Keratinocyte (primary cell): ENCODE results near the gene SYMPK. TPM values are rescaled to one million over a fixed set of nuclear protein-coding genes. Genes with fewer than 3 reads are reported as not detected.

Source experiments
- DNase-seq: peaks from one replicate; pipeline ENCODE4 v3.0.0-alpha.2; 2011; ENCODE audit warnings: low read depth, missing footprints, low spot score
- FAIRE-seq: peaks from 2 replicates; lab custom pipeline; 2011; peaks lifted over from hg19 to GRCh38; lab: Jason Lieb, UNC
- H2AFZ ChIP-seq: 2 replicates; pipeline ENCODE4 v1.6.0; 2012; ENCODE audit warnings: low read length, control low read depth, inconsistent platforms; ENCODE audit not compliant: control insufficient read depth
- H3K27ac ChIP-seq: 2 replicates; pipeline ENCODE4 v1.5.1; 2011; ENCODE audit warnings: low read length; ENCODE audit not compliant: control insufficient read depth, insufficient read depth
- H3K27me3 ChIP-seq: 3 replicates; pipeline ENCODE4 v1.6.0; 2011; ENCODE audit warnings: low read length; ENCODE audit not compliant: control insufficient read depth, insufficient read depth; ENCODE audit errors: extremely low read depth
- H3K36me3 ChIP-seq, 2 experiments: 2 replicates in 1 of 2; 3 replicates in 1 of 2; pipeline ENCODE4 v1.5.1; 2011; ENCODE audit warnings: low read length in 2 of 2, mild to moderate bottlenecking in 1 of 2; ENCODE audit not compliant: control insufficient read depth in 2 of 2, insufficient read depth in 2 of 2; ENCODE audit errors: extremely low read depth in 1 of 2
- H3K4me1 ChIP-seq: 3 replicates; pipeline ENCODE4 v1.5.1; 2011; ENCODE audit warnings: low read length; ENCODE audit not compliant: control insufficient read depth, insufficient read depth; ENCODE audit errors: extremely low read depth
- H3K4me2 ChIP-seq: 3 replicates; pipeline ENCODE4 v1.6.0; 2011; ENCODE audit warnings: low read depth, low read length; ENCODE audit not compliant: control insufficient read depth, insufficient read depth; ENCODE audit errors: extremely low read depth
- H3K4me3 ChIP-seq, 3 experiments: fragments of 200-600 bp in 1 of 3; sonication (generic) in 1 of 3; 2 replicates in 2 of 3; 3 replicates in 1 of 3; pipeline ENCODE4 v1.5.1; 2011 to 2016; ENCODE audit warnings: low read length in 3 of 3, mild to moderate bottlenecking in 3 of 3, control low read depth in 2 of 3, inconsistent platforms in 1 of 3, low read depth in 1 of 3, mixed read lengths in 1 of 3, mixed run types in 1 of 3, moderate library complexity in 1 of 3; ENCODE audit not compliant: control insufficient read depth in 2 of 3, insufficient read depth in 2 of 3; ENCODE audit errors: extremely low read depth in 1 of 3
- H3K79me2 ChIP-seq: 2 replicates; pipeline ENCODE4 v1.6.0; 2012; ENCODE audit warnings: low read length; ENCODE audit not compliant: control insufficient read depth, insufficient read depth
- H3K9ac ChIP-seq: 3 replicates; pipeline ENCODE4 v1.6.0; 2011; ENCODE audit warnings: low read length; ENCODE audit not compliant: control insufficient read depth, insufficient read depth; ENCODE audit errors: extremely low read depth
- H3K9me1 ChIP-seq: 3 replicates; pipeline ENCODE4 v1.6.0; 2011; ENCODE audit warnings: low read length; ENCODE audit not compliant: control insufficient read depth, insufficient read depth; ENCODE audit errors: extremely low read depth
- H3K9me3 ChIP-seq: 2 replicates; pipeline ENCODE4 v1.5.1; 2012; ENCODE audit warnings: low read depth, low read length; ENCODE audit not compliant: control insufficient read depth
- H4K20me1 ChIP-seq: 3 replicates; pipeline ENCODE4 v1.6.0; 2011; ENCODE audit warnings: low read length; ENCODE audit not compliant: control insufficient read depth, insufficient read depth; ENCODE audit errors: extremely low read depth
- CTCF ChIP-seq, 3 experiments: IDR thresholded peaks in 1 of 3; conservative IDR thresholded peaks in 1 of 3; optimal IDR thresholded peaks in 1 of 3; 2 replicates in 2 of 3; 3 replicates in 1 of 3; pipeline versions ENCODE3 to v1.5.1; 2011; ENCODE audit warnings: low read length in 3 of 3, mild to moderate bottlenecking in 3 of 3, moderate library complexity in 2 of 3, control low read depth in 1 of 3, inconsistent platforms in 1 of 3; ENCODE audit not compliant: insufficient read depth in 2 of 3; ENCODE audit errors: extremely low read depth in 1 of 3
- EZH2 ChIP-seq: IDR thresholded peaks from one replicate; pipeline ENCODE4 v1.6.1; 2012; ENCODE audit warnings: inconsistent platforms, mild to moderate bottlenecking, low read length, moderate library complexity
- dilution Hi-C: fragments of 300-500 bp; cut with MboI; formaldehyde crosslinking; loops from one replicate; pipeline ENCODE4 v1.7.0; 2020; ENCODE audit warnings: low sequenced_read_pairs; ENCODE audit not compliant: extremely low pct_ligation_motif_present
- polyA plus RNA-seq, 5 experiments: library from polyadenylated mRNA; depleted of rRNA in 3 of 5; stranded (reverse) in 3 of 5; stranded (forward) in 1 of 5; unstranded in 1 of 5; fragments of >200 nt; gene quantifications; 1 replicate in 1 of 5; 2 replicates in 3 of 5; 3 replicates in 1 of 5; pipeline versions ENCODE4 v1.2.1 to v1.2.3, GENCODE V29; 2011 to 2012; ENCODE audit warnings: missing spikeins in 2 of 5, low read depth in 1 of 5, low replicate concordance in 1 of 5

SYMPK gene
- polyA plus RNA-seq, 1 donor (not counting 4 experiments of a cell fraction or from before 2014, with no cell fraction given) = 56.0 TPM

GRCh38 chr19:45793876-45794275 is 69.1 kb downstream of the SYMPK start:
- no peak overlapping the region for H3K4me3 ChIP-seq
- no peak for DNase-seq
- TF ChIP-seq CTCF (optimal IDR thresholded peaks at IDR 0.05 in 1 of 3, IDR thresholded peaks at IDR 0.05 in 1 of 3, conservative IDR thresholded peaks at IDR 0.05 in 1 of 3; ENCODE audit: extremely low read depth in 1 of 3, insufficient read depth in 2 of 3, low read length in 3 of 3) (no peak), EZH2 (no peak)
- no peak overlapping the region for H2AFZ ChIP-seq
- H4K20me1 ChIP-seq = no peaks in the 10 kb centered on the region
- H3K4me2 ChIP-seq = no peak overlapping the region
- no peak overlapping the region for H3K27ac ChIP-seq
- H3K4me1 ChIP-seq = peaks cover 10% of the 10 kb centered on the region
- FAIRE-seq = no peak
- no peak overlapping the region for H3K9ac ChIP-seq
- peaks cover 19% of the 10 kb centered on the region for H3K79me2 ChIP-seq
- no peaks in the 10 kb centered on the region for H3K27me3 ChIP-seq
- dilution Hi-C loops = no loop called here
- H3K36me3 ChIP-seq = peaks cover 2 to 14% of the 10 kb centered on the region in 2 experiments
- no peaks in the 10 kb centered on the region for H3K9me3 ChIP-seq
- no peaks in the 10 kb centered on the region for H3K9me1 ChIP-seq

GRCh38 chr19:45793178-45793564 is 69.8 kb downstream of the SYMPK start:
- peaks cover 19% of the 10 kb centered on the region for H3K79me2 ChIP-seq
- no peak for TF ChIP-seq EZH2
- no peak for TF ChIP-seq CTCF (optimal IDR thresholded peaks at IDR 0.05 in 1 of 3, IDR thresholded peaks at IDR 0.05 in 1 of 3, conservative IDR thresholded peaks at IDR 0.05 in 1 of 3; ENCODE audit: extremely low read depth in 1 of 3, insufficient read depth in 2 of 3, low read length in 3 of 3)
- H2AFZ ChIP-seq = no peak overlapping the region
- H3K4me3 ChIP-seq = no peak overlapping the region
- H3K9ac ChIP-seq = no peak overlapping the region
- H4K20me1 ChIP-seq = no peaks in the 10 kb centered on the region
- H3K9me3 ChIP-seq = no peaks in the 10 kb centered on the region
- H3K4me2 ChIP-seq = no peak overlapping the region
- peaks cover 2 to 17% of the 10 kb centered on the region in 2 experiments for H3K36me3 ChIP-seq
- peak overlapping the region; percentile 17 for H3K27ac ChIP-seq
- dilution Hi-C loops = no loop called here
- DNase-seq (no peak), FAIRE-seq (no peak)
- no peaks in the 10 kb centered on the region for H3K27me3 ChIP-seq
- peaks cover 9% of the 10 kb centered on the region for H3K4me1 ChIP-seq
- H3K9me1 ChIP-seq = no peaks in the 10 kb centered on the region
